ENCODE data around the gene MED9. TPM values are rescaled to one million over a fixed set of nuclear protein-coding genes. Genes with fewer than 3 reads are reported as not detected.

MED9 gene
- total RNA-seq, 4 donors from 2014 or later, result 5.8 to 15.4 (median 12.2) TPM

DNA sequence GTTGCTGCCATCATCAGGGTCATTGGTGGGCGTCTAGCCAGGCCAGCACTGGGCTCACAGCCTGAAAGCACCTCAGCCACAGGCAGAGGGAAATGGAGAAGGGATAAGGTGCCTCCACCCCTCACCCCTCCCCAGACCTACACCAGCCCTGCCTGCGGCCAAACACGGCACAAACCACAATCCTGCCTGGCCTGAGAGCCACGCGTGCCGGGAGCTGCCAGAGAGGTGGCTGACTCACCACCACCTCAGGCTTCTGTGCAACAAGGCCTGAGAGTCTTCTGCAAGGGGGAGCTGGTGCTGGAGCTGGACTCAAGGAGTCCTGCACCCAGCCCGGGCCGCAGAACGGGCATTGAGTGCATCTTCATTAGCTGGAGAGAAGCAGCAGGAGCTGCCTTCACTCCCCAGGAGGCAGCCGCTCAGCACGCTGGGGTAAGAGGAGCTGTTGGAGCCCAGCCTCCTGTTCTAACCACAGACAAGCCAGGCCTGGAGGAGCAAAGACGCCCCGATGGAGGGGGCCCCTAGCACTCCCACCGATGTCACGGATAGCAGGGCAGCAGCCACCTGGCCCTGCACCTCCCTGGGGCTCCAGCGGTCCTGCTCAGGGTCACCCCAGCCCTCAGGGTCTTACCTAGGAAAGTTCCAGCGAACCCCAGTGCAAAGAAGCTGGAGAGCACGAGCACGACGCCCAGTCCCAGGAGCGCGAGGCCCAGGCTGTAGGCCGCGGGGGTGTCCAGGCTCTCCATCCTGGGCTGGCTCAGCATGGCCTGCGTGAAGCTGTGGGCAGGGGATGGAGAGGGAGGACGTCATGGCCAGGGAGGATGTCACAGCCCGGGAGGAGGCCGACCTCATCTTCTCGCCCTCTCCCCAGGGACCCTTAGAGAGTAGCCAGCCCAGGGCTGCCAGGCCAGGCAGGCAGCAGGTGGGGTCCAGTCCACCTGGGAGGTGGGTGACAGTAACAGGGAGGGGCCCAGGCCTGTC is 35.4 kb downstream of the MED9 start:
- TF ChIP-seq, protein P1, sequence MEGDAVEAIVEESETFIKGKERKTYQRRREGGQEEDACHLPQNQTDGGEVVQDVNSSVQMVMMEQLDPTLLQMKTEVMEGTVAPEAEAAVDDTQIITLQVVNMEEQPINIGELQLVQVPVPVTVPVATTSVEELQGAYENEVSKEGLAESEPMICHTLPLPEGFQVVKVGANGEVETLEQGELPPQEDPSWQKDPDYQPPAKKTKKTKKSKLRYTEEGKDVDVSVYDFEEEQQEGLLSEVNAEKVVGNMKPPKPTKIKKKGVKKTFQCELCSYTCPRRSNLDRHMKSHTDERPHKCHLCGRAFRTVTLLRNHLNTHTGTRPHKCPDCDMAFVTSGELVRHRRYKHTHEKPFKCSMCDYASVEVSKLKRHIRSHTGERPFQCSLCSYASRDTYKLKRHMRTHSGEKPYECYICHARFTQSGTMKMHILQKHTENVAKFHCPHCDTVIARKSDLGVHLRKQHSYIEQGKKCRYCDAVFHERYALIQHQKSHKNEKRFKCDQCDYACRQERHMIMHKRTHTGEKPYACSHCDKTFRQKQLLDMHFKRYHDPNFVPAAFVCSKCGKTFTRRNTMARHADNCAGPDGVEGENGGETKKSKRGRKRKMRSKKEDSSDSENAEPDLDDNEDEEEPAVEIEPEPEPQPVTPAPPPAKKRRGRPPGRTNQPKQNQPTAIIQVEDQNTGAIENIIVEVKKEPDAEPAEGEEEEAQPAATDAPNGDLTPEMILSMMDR (IDR thresholded peaks at IDR 0.05), result no peak
- TF ChIP-seq POLR2A (IDR thresholded peaks at IDR 0.05), result no peak

DNA sequence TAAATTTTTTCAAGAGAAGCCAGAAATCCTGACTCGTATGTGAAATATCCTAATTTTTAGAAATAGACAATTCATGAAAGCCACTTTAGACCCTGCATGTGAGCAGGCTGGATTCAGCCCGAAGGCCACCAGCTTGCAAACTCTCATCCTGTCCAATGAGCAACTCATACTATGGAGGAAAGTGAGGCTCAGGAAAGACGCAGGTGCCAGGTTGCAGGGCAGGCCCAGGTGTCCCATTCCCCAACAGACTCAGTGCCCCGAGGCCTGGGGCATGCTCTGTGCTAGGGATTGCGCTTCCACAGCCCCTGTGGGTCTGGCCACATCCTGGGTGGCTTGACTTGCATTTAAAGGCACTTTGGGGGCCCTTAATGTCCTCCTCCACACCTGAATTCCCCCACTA is 36.1 kb downstream of the MED9 start:
- 87 to 96% methylated on average over 4 to 5 of the region's 5 CpGs for WGBS, 2 donors
- DNase-seq, result no peak
- intact Hi-C loops (cut with DNase I), result no loop called here

More for the DNA sequence above, 35.4 kb downstream of the MED9 start:
- no peak for DNase-seq
- Histone ChIP-seq H3K4me3 (no peak overlapping the region), H3K36me3 (peaks cover 0 to 15% (median 0%) of the 10 kb centered on the region in 3 donors), H3K27me3 (no peaks in the 10 kb centered on the region), H3K27ac (no peak overlapping the region), H3K4me1 (peaks cover under 1 to 33% (median 16%) of the 10 kb centered on the region in 3 donors), H3K9me3 (no peaks in the 10 kb centered on the region)
- 58 to 70% methylated on average over 2 to 9 of the region's 29 CpGs for WGBS, 2 donors
- intact Hi-C loops (cut with DNase I), result no loop called here

DNA sequence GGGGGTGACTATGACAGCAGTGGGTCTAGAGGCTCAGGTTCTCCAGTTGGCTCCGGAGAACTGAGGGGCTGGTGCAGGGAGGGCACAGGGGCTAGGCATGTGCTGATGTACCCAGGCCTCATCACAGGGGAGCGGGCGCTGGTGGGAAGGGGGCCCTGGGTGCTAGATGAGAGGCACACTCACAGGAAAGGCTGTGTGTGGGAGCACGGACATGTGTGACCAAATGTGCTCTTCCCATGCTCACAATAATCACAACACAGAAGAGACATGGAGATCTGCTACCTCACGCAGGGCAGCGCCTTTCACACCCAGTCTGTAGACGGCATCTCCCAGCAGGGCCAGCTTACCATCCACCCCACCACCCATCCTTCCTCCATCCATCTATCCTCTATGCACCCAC is 36.8 kb downstream of the MED9 start:
- Histone ChIP-seq H3K4me1 (peaks cover 0 to 30% (median 16%) of the 10 kb centered on the region in 3 donors), H3K36me3 (peaks cover 0 to 12% (median 0%) of the 10 kb centered on the region in 3 donors), H3K4me3 (no peak overlapping the region), H3K27me3 (no peaks in the 10 kb centered on the region), H3K27ac (no peak overlapping the region), H3K9me3 (no peaks in the 10 kb centered on the region)
- DNase-seq, result no peak
- no peak for TF ChIP-seq POLR2A (IDR thresholded peaks at IDR 0.05)
- TF ChIP-seq, protein P1 (IDR thresholded peaks at IDR 0.05), result no peak
- WGBS, 2 donors, result 94 to 96% methylated on average over 6 to 7 of the region's 7 CpGs
- intact Hi-C loops (cut with DNase I), result no loop called here

More for the DNA sequence above, 36.1 kb downstream of the MED9 start:
- H3K36me3 ChIP-seq, result peaks cover 0 to 14% (median 0%) of the 10 kb centered on the region in 3 donors
- H3K27ac ChIP-seq, result no peak overlapping the region
- no peaks in the 10 kb centered on the region for H3K27me3 ChIP-seq
- no peak for TF ChIP-seq POLR2A (IDR thresholded peaks at IDR 0.05)
- TF ChIP-seq, protein P1 (IDR thresholded peaks at IDR 0.05), result no peak
- H3K4me3 ChIP-seq, result no peak overlapping the region
- H3K4me1 ChIP-seq, result peaks cover 0 to 30% (median 16%) of the 10 kb centered on the region in 3 donors
- no peaks in the 10 kb centered on the region for H3K9me3 ChIP-seq

DNA sequence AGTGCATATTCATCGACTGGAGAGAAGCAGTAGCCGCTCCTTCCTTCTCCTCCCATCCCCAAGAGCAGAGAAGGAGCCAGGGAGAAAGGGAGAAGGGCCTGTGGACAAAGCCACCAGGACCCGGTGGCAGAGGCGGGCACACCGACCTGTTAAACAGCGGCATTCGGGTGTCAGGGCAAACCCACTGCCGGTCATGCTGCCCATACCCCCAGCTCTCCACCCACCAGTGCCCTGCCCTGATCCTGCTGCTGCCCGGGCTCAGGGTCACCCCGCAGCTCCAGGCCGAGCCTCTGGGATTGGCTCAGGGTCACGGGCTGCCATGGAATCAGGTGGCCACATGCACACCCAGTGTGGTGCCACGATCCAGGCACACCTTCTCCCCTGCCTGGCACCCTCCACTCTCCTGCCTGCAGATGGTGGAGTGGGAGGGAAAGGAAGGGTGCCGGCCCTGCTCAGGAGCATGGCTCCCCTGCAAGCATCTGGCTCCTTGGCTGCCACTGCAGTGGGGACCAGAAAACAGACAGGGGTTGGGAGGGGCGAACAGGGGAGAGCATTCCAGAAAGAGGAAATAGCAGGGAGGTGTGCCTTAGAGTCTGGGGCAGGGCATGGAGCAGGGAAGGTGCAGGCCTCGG is 37.7 kb downstream of the MED9 start:
- 50 to 90% methylated on average over 2 to 4 of the region's 16 CpGs for WGBS, 2 donors
- intact Hi-C loops (cut with DNase I), result no loop called here
- no peak for DNase-seq

More for the DNA sequence above, 37.7 kb downstream of the MED9 start:
- H3K36me3 ChIP-seq, result peaks cover 0 to 13% (median 0%) of the 10 kb centered on the region in 3 donors
- no peak overlapping the region for H3K27ac ChIP-seq
- H3K4me3 ChIP-seq, result no peak overlapping the region
- TF ChIP-seq POLR2A (IDR thresholded peaks at IDR 0.05), result no peak
- TF ChIP-seq, protein P1 (IDR thresholded peaks at IDR 0.05), result no peak
- peaks cover 0 to 30% (median 16%) of the 10 kb centered on the region in 3 donors for H3K4me1 ChIP-seq
- no peaks in the 10 kb centered on the region for H3K27me3 ChIP-seq
- no peaks in the 10 kb centered on the region for H3K9me3 ChIP-seq

Data from esophagus squamous epithelium (tissue), 5 donors.